Activated CD4-positive, alpha-beta T cell treated with anti-CD3 and anti-CD28 coated beads for 4 hours (primary cell): ENCODE data around the gene BRAP.
"Not testable (repeated sequence)": the region's sequence is repeated elsewhere in the genome, so short reads cannot be mapped to it uniquely, and the experiment has no call there.

Experiments
- DNase-seq, 2 donors: peaks; one replicate each; pipeline ENCODE4 v3.0.0-alpha.2; 2020

BRAP gene

DNA sequence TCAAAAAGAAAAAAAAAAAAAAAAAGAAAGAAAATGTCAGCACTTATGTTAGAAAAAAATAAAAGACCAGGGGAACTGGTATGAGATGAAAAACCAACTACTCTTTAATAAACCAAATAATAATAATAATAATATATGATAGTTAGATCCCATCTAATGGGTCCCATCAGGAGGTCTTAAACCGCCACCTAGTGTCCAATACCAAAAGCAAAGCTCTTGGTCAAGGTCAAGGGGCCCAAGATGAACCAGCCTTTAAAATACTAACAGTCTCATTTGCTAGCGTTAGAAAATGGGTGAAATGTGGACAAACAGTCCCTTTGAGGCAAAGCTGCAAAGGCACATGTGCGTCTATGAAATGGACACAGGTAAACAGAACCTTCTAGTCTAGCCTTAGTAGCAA lies 12.3 kb downstream of the BRAP start:
- no peak for DNase-seq

- no peak for DNase-seq
Measured at GRCh38 chr12:111672822-111673381, 12.9 kb downstream of the BRAP start.

DNA sequence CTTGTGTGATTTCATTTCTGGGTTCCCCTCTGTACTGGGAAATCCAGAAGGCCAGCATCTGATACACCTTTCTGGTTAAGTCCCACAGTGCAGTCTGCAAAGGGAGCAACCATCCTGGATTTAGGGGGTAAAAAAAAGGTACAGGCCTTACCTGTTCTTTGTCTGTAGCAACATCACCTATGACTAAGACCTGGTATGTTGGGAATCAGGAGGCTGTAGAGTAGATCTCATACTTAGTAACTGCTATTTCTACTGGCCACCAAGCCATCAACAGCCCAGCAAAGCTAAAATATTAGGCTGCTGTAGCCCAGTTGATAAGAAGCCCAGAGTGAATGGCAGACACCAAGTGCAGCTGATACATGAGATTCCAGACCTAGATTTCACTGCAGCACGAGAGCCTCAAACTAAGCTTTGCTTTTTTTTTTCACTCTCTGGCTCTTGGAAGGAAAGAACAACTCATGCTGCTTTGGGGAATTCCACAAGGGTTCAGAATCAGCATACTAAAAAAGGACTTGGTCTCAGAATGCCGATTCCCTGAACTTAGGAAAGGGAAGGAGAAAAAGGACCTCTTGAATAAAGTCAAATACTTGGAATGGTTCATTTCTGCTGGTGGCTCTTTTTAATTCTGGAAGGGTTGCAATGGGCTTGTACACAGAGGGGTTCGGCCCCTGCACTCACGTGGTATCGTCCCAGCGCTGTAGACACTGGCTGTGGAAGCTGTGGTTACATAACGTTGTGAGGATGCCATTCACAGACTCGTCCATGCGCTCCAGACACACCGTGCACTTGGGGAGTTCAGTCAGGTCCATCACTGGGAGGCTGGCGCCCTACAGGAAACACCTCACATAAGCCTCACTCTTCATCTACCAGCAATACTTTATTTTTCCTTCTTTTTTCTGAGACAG lies 20.5 kb downstream of the BRAP start:
- DNase-seq: no peak

- DNase-seq: no peak
Measured at GRCh38 chr12:111664499-111664898, 21.3 kb downstream of the BRAP start.

DNA sequence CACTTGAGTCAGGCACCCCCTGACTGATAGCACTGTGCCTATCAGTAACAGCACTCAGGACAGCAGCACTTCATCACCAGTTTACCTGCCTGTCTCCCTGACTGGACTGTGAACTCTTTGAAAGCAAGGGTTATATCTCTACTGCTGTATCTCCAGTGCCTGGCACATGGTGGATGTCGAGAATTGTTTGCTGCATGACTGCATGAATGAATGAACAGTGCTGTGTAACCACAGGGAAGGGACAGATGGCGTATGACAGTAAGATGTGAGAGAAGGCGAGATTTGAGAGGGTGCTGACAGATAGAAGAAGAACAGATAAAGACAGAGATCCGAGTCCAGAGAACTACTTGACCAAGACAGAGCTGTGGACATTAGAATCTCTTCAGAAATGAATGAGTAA lies 29.7 kb downstream of the BRAP start:
- no peak for DNase-seq

DNA sequence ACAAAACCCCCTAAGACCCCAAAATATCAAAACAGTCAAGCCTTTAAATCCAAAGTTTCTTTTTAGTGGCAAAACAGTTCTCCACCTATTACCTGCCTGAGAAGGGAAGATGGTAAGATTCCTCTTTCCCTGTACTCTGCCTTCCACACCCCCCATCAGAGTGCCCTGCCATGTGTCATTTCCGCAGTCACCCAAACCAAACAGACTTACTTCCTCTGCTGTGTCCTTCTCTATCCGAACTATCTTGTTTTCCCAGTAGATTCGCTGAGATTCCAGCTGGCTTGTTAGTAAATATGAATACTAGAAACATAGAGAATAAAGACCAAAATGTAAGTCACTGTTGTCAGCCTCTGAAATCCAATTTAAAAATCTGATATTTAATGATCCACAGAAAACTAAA lies 30.4 kb downstream of the BRAP start:
- DNase-seq: no peak

GRCh38 chr12:111653596-111653995 lies 32.2 kb downstream of the BRAP start:
- DNase-seq: no peak

DNA sequence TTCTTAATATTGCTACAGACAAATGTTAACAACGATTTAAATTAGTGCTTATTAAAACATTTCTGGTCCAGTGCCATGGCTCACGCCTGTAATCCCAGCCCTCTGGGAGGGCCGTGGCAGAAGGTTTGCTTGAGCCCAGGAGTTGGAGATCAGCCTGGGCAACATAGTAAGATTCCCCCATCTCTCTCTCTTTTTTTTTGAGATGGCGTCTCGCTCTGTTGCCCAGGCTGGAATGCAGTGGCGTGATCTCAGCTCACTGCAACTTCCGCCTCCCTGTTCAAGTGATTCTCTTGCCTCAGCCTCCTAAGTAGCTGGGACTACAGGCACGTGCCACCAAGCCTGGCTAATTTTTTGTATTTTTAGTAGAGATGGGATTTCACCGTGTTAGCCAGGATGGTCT lies 33.2 kb downstream of the BRAP start:
- not testable (repeated sequence) for DNase-seq

- DNase-seq: no peak
Measured at GRCh38 chr12:111650912-111651311, 34.8 kb downstream of the BRAP start.

DNA sequence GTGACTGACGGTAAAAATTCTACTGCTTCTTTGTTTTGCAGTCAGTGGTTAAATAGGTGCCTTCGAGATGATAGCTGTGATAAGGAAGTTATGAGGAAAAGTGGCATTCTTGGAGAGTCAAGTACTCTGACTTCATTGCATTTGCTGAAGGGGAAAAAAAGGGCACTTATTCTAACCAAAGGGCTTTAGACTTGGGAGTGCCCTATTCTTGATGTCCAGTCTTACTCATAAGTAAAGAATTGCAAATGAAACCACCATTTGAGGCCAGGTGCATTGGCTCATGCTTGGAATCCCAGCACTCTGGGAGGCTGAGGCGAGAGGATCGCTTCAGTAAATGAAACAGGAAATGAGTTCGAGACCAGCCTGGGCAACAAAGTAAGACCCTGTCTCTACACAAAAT lies 40.3 kb downstream of the BRAP start:
- DNase-seq: no peak

DNA sequence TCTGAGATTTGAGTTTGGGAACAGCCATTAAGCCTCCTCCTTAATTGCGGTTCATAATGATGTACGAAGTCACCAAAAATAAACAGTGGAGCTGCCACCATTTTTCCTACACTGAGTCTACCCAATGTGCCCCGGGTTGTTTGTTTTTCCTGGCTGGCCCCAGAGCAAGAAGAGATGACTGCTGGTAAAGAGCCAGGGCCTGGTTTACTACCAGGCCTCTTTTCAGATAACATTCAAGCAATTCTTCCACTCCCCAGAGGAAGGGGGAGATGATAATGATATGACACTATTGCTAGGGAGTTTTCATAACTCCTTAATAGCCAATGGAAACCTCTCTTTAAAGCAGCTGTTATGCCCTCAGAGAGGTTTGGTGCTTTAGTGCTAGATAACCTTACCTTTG lies 42.3 kb downstream of the BRAP start:
- no peak for DNase-seq

GRCh38 chr12:111642681-111643426 lies 42.9 kb downstream of the BRAP start:
- DNase-seq: no peak

DNA sequence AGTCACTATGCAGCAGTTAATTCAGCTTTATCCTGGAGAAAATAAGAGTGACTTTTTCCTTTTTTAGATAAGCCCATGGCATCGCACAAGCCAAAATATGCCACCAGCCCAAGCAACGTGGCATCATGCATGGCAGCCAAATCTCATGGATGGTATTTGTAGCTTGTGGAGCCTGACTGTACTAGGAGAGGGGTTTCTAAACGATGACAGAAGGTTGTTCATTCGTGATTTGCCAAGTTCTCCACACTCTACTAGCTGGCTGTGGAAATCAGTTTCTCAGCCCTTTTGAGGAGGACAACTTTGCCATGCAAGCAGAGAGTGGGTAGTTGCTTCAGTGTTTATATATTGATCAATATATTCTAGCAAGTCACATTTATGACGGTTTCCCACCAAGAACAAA lies 45.2 kb downstream of the BRAP start:
- no peak for DNase-seq

GRCh38 chr12:111638556-111638955 lies 47.2 kb downstream of the BRAP start:
- DNase-seq: no peak

DNA sequence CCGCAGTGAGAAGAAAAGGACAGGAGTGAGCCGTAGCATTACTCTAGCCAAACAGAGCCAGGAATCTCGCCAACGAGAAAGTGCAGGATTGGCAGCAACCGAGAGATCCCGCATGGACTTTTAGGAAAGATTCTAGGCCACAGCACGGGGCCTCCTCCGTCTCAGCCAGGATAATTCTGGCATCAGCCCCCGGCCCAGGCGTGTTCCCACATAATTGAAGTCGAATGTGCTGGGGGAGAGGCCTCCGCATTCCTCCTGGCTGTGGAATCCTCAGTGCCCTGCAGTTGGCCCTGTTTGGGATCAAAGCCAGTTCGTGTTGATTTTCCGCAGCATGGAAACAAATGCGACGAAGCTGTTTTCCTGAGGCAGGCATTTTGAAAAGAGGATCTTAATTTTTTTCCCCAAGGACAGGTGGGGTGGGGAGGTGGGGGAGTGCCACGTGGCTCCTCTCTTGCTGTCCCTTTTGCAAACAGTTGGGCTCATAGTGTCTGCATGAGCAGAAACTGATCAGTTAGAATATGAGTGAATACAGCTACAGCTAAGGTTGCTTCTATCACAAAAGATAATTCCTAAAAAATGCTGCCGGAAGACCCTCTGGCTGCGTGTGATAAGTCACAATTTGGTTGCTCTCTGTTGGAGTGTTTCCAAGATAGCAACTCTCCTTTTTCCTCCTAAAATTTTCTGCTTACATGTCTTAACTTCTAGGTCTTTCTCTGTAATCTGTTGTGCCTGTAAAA lies 49.4 kb downstream of the BRAP start:
- DNase-seq: no peak

- DNase-seq: no peak
Measured at GRCh38 chr12:111635524-111635923, 50.2 kb downstream of the BRAP start.

GRCh38 chr12:111628505-111629260 lies 57.1 kb downstream of the BRAP start:
- no peak for DNase-seq

GRCh38 chr12:111626230-111626629 lies 59.5 kb downstream of the BRAP start:
- DNase-seq: no peak

DNA sequence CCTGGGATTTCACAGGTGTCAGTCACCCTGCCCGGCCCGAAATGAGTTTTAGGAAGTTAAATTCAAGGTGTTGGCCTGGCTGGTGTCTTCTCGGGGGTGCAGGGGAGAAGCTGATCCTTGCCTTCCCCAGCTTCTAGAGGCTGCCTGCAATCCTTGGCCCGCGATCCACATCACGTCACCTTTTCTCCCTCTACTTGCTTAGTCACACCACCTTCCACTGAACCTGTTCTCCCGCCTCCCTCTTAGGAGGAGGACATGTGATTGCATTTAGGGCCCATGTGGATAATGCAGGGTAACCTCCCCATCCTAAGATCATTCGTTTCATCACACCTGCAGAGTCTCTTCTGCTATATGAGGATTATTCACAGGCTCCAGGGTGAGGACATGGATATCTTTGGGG lies 61.2 kb downstream of the BRAP start:
- no peak for DNase-seq

GRCh38 chr12:111617841-111618240 lies 67.9 kb downstream of the BRAP start:
- not testable (repeated sequence) for DNase-seq

DNA sequence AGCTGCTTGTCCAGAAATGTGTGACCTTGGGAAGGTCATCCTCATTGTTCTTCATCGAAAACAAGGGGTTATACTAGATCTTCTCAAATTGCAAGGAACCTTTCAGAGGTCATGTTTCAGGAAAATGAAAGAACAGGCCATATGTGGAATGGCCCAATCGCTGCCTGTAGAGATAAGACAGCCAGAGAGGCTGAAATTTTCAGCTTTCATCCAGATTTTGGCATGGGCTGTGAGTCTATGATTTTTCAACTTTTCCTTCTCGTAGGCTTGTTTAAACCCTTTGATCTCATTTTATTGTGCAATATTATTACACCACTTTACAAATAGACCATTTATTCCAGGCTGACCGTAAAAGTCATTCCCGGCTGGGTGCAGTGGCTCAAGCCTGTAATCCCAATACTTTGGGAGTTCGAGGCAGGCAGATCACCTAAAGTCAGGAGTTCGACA lies 69.6 kb downstream of the BRAP start:
- DNase-seq: no peak

- DNase-seq: no peak
Measured at GRCh38 chr12:111607239-111607638, 78.5 kb downstream of the BRAP start.
